ENCODE results near the gene IL1RN.

IL1RN gene

GRCh38 chr2:113136828-113137775 is 9.7 kb downstream of the IL1RN start:
- no peak overlapping the region for H3K4me3 ChIP-seq (ENCODE audit: insufficient read depth, low read depth, low read length, poor library complexity, severe bottlenecking)
- H3K27me3 ChIP-seq (replicated peaks; ENCODE audit: control insufficient read depth, insufficient read depth, low read length, poor library complexity, severe bottlenecking), result no peaks in the 10 kb centered on the region
- no peak overlapping the region for H3K27ac ChIP-seq (ENCODE audit: insufficient read depth, low read length, poor library complexity, severe bottlenecking)
- H3K4me1 ChIP-seq (ENCODE audit: control insufficient read depth, insufficient read depth, low read length, poor library complexity, severe bottlenecking), result peaks cover 5% of the 10 kb centered on the region
- peak in 1 of 3 donors; percentile 15 for DNase-seq
- no peaks in the 10 kb centered on the region for H3K36me3 ChIP-seq (ENCODE audit: control insufficient read depth, insufficient read depth, low read length)
- no peaks in the 10 kb centered on the region for H3K9me3 ChIP-seq (ENCODE audit: control insufficient read depth, low read length)

- Histone ChIP-seq H3K36me3 (ENCODE audit: control insufficient read depth, insufficient read depth, low read length) (no peaks in the 10 kb centered on the region), H3K4me3 (ENCODE audit: insufficient read depth, low read depth, low read length, poor library complexity, severe bottlenecking) (no peak overlapping the region), H3K4me1 (ENCODE audit: control insufficient read depth, insufficient read depth, low read length, poor library complexity, severe bottlenecking) (peaks cover 5% of the 10 kb centered on the region), H3K27ac (ENCODE audit: insufficient read depth, low read length, poor library complexity, severe bottlenecking) (no peak overlapping the region), H3K27me3 (replicated peaks; ENCODE audit: control insufficient read depth, insufficient read depth, low read length, poor library complexity, severe bottlenecking) (no peaks in the 10 kb centered on the region), H3K9me3 (ENCODE audit: control insufficient read depth, low read length) (no peaks in the 10 kb centered on the region)
- DNase-seq, result no peak
These were observed 10.4 kb downstream of the IL1RN start for GRCh38 chr2:113137827-113138226.

GRCh38 chr2:113138428-113139322 is 11.3 kb downstream of the IL1RN start:
- peak in 1 of 3 donors; percentile 39 for DNase-seq
- Histone ChIP-seq H3K27ac (ENCODE audit: insufficient read depth, low read length, poor library complexity, severe bottlenecking) (no peak overlapping the region), H3K4me3 (ENCODE audit: insufficient read depth, low read depth, low read length, poor library complexity, severe bottlenecking) (peak overlapping the region; percentile 37)

GRCh38 chr2:113141451-113141850 is 14.1 kb downstream of the IL1RN start:
- Histone ChIP-seq H3K27ac (ENCODE audit: insufficient read depth, low read length, poor library complexity, severe bottlenecking) (no peak overlapping the region), H3K27me3 (replicated peaks; ENCODE audit: control insufficient read depth, insufficient read depth, low read length, poor library complexity, severe bottlenecking) (no peaks in the 10 kb centered on the region), H3K4me3 (ENCODE audit: insufficient read depth, low read depth, low read length, poor library complexity, severe bottlenecking) (no peak overlapping the region), H3K9me3 (ENCODE audit: control insufficient read depth, low read length) (no peaks in the 10 kb centered on the region), H3K4me1 (ENCODE audit: control insufficient read depth, insufficient read depth, low read length, poor library complexity, severe bottlenecking) (peaks cover 5% of the 10 kb centered on the region), H3K36me3 (ENCODE audit: control insufficient read depth, insufficient read depth, low read length) (no peaks in the 10 kb centered on the region)
- no peak for DNase-seq

More at GRCh38 chr2:113138428-113139322, 11.3 kb downstream of the IL1RN start:
- Histone ChIP-seq H3K27me3 (replicated peaks; ENCODE audit: control insufficient read depth, insufficient read depth, low read length, poor library complexity, severe bottlenecking) (no peaks in the 10 kb centered on the region), H3K36me3 (ENCODE audit: control insufficient read depth, insufficient read depth, low read length) (no peaks in the 10 kb centered on the region), H3K9me3 (ENCODE audit: control insufficient read depth, low read length) (no peaks in the 10 kb centered on the region), H3K4me1 (ENCODE audit: control insufficient read depth, insufficient read depth, low read length, poor library complexity, severe bottlenecking) (peaks cover 5% of the 10 kb centered on the region)

GRCh38 chr2:113142290-113142689 is 14.9 kb downstream of the IL1RN start:
- H3K27ac ChIP-seq (ENCODE audit: insufficient read depth, low read length, poor library complexity, severe bottlenecking), result no peak overlapping the region
- no peak overlapping the region for H3K4me3 ChIP-seq (ENCODE audit: insufficient read depth, low read depth, low read length, poor library complexity, severe bottlenecking)
- H3K4me1 ChIP-seq (ENCODE audit: control insufficient read depth, insufficient read depth, low read length, poor library complexity, severe bottlenecking), result peaks cover 5% of the 10 kb centered on the region
- no peaks in the 10 kb centered on the region for H3K9me3 ChIP-seq (ENCODE audit: control insufficient read depth, low read length)
- no peaks in the 10 kb centered on the region for H3K36me3 ChIP-seq (ENCODE audit: control insufficient read depth, insufficient read depth, low read length)
- H3K27me3 ChIP-seq (replicated peaks; ENCODE audit: control insufficient read depth, insufficient read depth, low read length, poor library complexity, severe bottlenecking), result no peaks in the 10 kb centered on the region
- DNase-seq, result no peak

GRCh38 chr2:113144259-113144658 is 16.9 kb downstream of the IL1RN start:
- Histone ChIP-seq H3K4me1 (ENCODE audit: control insufficient read depth, insufficient read depth, low read length, poor library complexity, severe bottlenecking) (no peaks in the 10 kb centered on the region), H3K4me3 (ENCODE audit: insufficient read depth, low read depth, low read length, poor library complexity, severe bottlenecking) (no peak overlapping the region), H3K9me3 (ENCODE audit: control insufficient read depth, low read length) (no peaks in the 10 kb centered on the region), H3K36me3 (ENCODE audit: control insufficient read depth, insufficient read depth, low read length) (no peaks in the 10 kb centered on the region), H3K27ac (ENCODE audit: insufficient read depth, low read length, poor library complexity, severe bottlenecking) (no peak overlapping the region), H3K27me3 (replicated peaks; ENCODE audit: control insufficient read depth, insufficient read depth, low read length, poor library complexity, severe bottlenecking) (no peaks in the 10 kb centered on the region)
- no peak for DNase-seq

GRCh38 chr2:113148606-113149552 is 21.5 kb downstream of the IL1RN start:
- H3K36me3 ChIP-seq (ENCODE audit: control insufficient read depth, insufficient read depth, low read length), result no peaks in the 10 kb centered on the region
- no peak overlapping the region for H3K4me3 ChIP-seq (ENCODE audit: insufficient read depth, low read depth, low read length, poor library complexity, severe bottlenecking)
- H3K4me1 ChIP-seq (ENCODE audit: control insufficient read depth, insufficient read depth, low read length, poor library complexity, severe bottlenecking), result no peaks in the 10 kb centered on the region
- H3K9me3 ChIP-seq (ENCODE audit: control insufficient read depth, low read length), result no peaks in the 10 kb centered on the region
- no peak overlapping the region for H3K27ac ChIP-seq (ENCODE audit: insufficient read depth, low read length, poor library complexity, severe bottlenecking)
- H3K27me3 ChIP-seq (replicated peaks; ENCODE audit: control insufficient read depth, insufficient read depth, low read length, poor library complexity, severe bottlenecking), result no peaks in the 10 kb centered on the region
- DNase-seq, result no peak

GRCh38 chr2:113149553-113150257 is 22.3 kb downstream of the IL1RN start:
- Histone ChIP-seq H3K4me1 (ENCODE audit: control insufficient read depth, insufficient read depth, low read length, poor library complexity, severe bottlenecking) (no peaks in the 10 kb centered on the region), H3K27ac (ENCODE audit: insufficient read depth, low read length, poor library complexity, severe bottlenecking) (no peak overlapping the region), H3K27me3 (replicated peaks; ENCODE audit: control insufficient read depth, insufficient read depth, low read length, poor library complexity, severe bottlenecking) (no peaks in the 10 kb centered on the region), H3K4me3 (ENCODE audit: insufficient read depth, low read depth, low read length, poor library complexity, severe bottlenecking) (no peak overlapping the region), H3K36me3 (ENCODE audit: control insufficient read depth, insufficient read depth, low read length) (no peaks in the 10 kb centered on the region), H3K9me3 (ENCODE audit: control insufficient read depth, low read length) (no peaks in the 10 kb centered on the region)
- DNase-seq, result no peak

- Histone ChIP-seq H3K27me3 (replicated peaks; ENCODE audit: control insufficient read depth, insufficient read depth, low read length, poor library complexity, severe bottlenecking) (no peaks in the 10 kb centered on the region), H3K4me1 (ENCODE audit: control insufficient read depth, insufficient read depth, low read length, poor library complexity, severe bottlenecking) (no peaks in the 10 kb centered on the region), H3K36me3 (ENCODE audit: control insufficient read depth, insufficient read depth, low read length) (no peaks in the 10 kb centered on the region), H3K4me3 (ENCODE audit: insufficient read depth, low read depth, low read length, poor library complexity, severe bottlenecking) (no peak overlapping the region), H3K27ac (ENCODE audit: insufficient read depth, low read length, poor library complexity, severe bottlenecking) (no peak overlapping the region), H3K9me3 (ENCODE audit: control insufficient read depth, low read length) (no peaks in the 10 kb centered on the region)
- DNase-seq, result no peak
These were observed 22.8 kb downstream of the IL1RN start for GRCh38 chr2:113150258-113150601.

Data from effector memory CD4-positive, alpha-beta T cell (primary cell).